ENCODE measurements around the gene IL1RAPL2.
"Not testable (repeated sequence)": the region's sequence is repeated elsewhere in the genome, so short reads cannot be mapped to it uniquely, and the experiment has no call there.

The IL1RAPL2 gene

GRCh38 chrX:105114554-105115130 lies 548.6 kb downstream of the IL1RAPL2 start:
- H3K4me1 Mint-ChIP-seq = no peaks in the 10 kb centered on the region
- no peak overlapping the region for H3K27ac Mint-ChIP-seq (ENCODE audit: low read depth)
- no peaks in the 10 kb centered on the region for H3K36me3 Mint-ChIP-seq (ENCODE audit: insufficient read depth)
- no peaks in the 10 kb centered on the region for H3K9me3 Mint-ChIP-seq
- no peak for ATAC-seq (replicated peaks; ENCODE audit: extremely low read depth, poor library complexity, severe bottlenecking)
- no peaks in the 10 kb centered on the region for H3K27me3 Mint-ChIP-seq
- no peak overlapping the region for H3K4me3 Mint-ChIP-seq
- DNase-seq (ENCODE audit: low spot score in 2 of 2) = no peak

- not testable (repeated sequence) for H3K36me3 Mint-ChIP-seq (ENCODE audit: insufficient read depth); ATAC-seq (replicated peaks; ENCODE audit: extremely low read depth, poor library complexity, severe bottlenecking); H3K9me3 Mint-ChIP-seq; DNase-seq (ENCODE audit: low spot score in 2 of 2); H3K4me1 Mint-ChIP-seq; H3K27ac Mint-ChIP-seq (ENCODE audit: low read depth); H3K27me3 Mint-ChIP-seq; H3K4me3 Mint-ChIP-seq
Measured at GRCh38 chrX:105115596-105116320, 549.8 kb downstream of the IL1RAPL2 start.

- no peaks in the 10 kb centered on the region for H3K27me3 Mint-ChIP-seq
- no peaks in the 10 kb centered on the region for H3K4me1 Mint-ChIP-seq
- no peaks in the 10 kb centered on the region for H3K36me3 Mint-ChIP-seq (ENCODE audit: insufficient read depth)
- ATAC-seq (replicated peaks; ENCODE audit: extremely low read depth, poor library complexity, severe bottlenecking) = no peak
- H3K4me3 Mint-ChIP-seq = no peak overlapping the region
- no peak overlapping the region for H3K27ac Mint-ChIP-seq (ENCODE audit: low read depth)
- no peak for DNase-seq (ENCODE audit: low spot score in 2 of 2)
- no peaks in the 10 kb centered on the region for H3K9me3 Mint-ChIP-seq
Measured at GRCh38 chrX:105116486-105116885, 550.5 kb downstream of the IL1RAPL2 start.

- no peaks in the 10 kb centered on the region for H3K27me3 Mint-ChIP-seq
- no peaks in the 10 kb centered on the region for H3K9me3 Mint-ChIP-seq
- no peaks in the 10 kb centered on the region for H3K4me1 Mint-ChIP-seq
- DNase-seq (ENCODE audit: low spot score in 2 of 2) (no peak), ATAC-seq (replicated peaks; ENCODE audit: extremely low read depth, poor library complexity, severe bottlenecking) (no peak)
- H3K4me3 Mint-ChIP-seq = no peak overlapping the region
- H3K27ac Mint-ChIP-seq (ENCODE audit: low read depth) = no peak overlapping the region
- H3K36me3 Mint-ChIP-seq (ENCODE audit: insufficient read depth) = no peaks in the 10 kb centered on the region
Measured at GRCh38 chrX:105117621-105118020, 551.6 kb downstream of the IL1RAPL2 start.

GRCh38 chrX:105120463-105120862 lies 554.5 kb downstream of the IL1RAPL2 start:
- Mint-ChIP-seq H3K4me1 (no peaks in the 10 kb centered on the region), H3K36me3 (ENCODE audit: insufficient read depth) (no peaks in the 10 kb centered on the region), H3K27ac (ENCODE audit: low read depth) (no peak overlapping the region), H3K4me3 (no peak overlapping the region), H3K9me3 (no peaks in the 10 kb centered on the region), H3K27me3 (no peaks in the 10 kb centered on the region)
- DNase-seq (ENCODE audit: low spot score in 2 of 2) (no peak), ATAC-seq (replicated peaks; ENCODE audit: extremely low read depth, poor library complexity, severe bottlenecking) (no peak)

- Mint-ChIP-seq H3K36me3 (ENCODE audit: insufficient read depth) (no peaks in the 10 kb centered on the region), H3K27ac (ENCODE audit: low read depth) (no peak overlapping the region), H3K4me3 (no peak overlapping the region), H3K27me3 (no peaks in the 10 kb centered on the region), H3K9me3 (no peaks in the 10 kb centered on the region), H3K4me1 (no peaks in the 10 kb centered on the region)
- no peak for ATAC-seq (replicated peaks; ENCODE audit: extremely low read depth, poor library complexity, severe bottlenecking)
- DNase-seq (ENCODE audit: low spot score in 2 of 2) = no peak
Measured at GRCh38 chrX:105121186-105121585, 555.2 kb downstream of the IL1RAPL2 start.

- Mint-ChIP-seq H3K27ac (ENCODE audit: low read depth) (no peak overlapping the region), H3K27me3 (no peaks in the 10 kb centered on the region), H3K9me3 (no peaks in the 10 kb centered on the region), H3K4me1 (no peaks in the 10 kb centered on the region), H3K36me3 (ENCODE audit: insufficient read depth) (no peaks in the 10 kb centered on the region), H3K4me3 (no peak overlapping the region)
- DNase-seq (ENCODE audit: low spot score in 2 of 2) (no peak), ATAC-seq (replicated peaks; ENCODE audit: extremely low read depth, poor library complexity, severe bottlenecking) (no peak)
Measured at GRCh38 chrX:105126201-105126600, 560.2 kb downstream of the IL1RAPL2 start.

- no peak overlapping the region for H3K4me3 Mint-ChIP-seq
- no peaks in the 10 kb centered on the region for H3K27me3 Mint-ChIP-seq
- DNase-seq (ENCODE audit: low spot score in 2 of 2) = no peak
- H3K36me3 Mint-ChIP-seq (ENCODE audit: insufficient read depth) = no peaks in the 10 kb centered on the region
- peaks cover 6% of the 10 kb centered on the region for H3K9me3 Mint-ChIP-seq
- no peak for ATAC-seq (replicated peaks; ENCODE audit: extremely low read depth, poor library complexity, severe bottlenecking)
- no peaks in the 10 kb centered on the region for H3K4me1 Mint-ChIP-seq
- H3K27ac Mint-ChIP-seq (ENCODE audit: low read depth) = no peak overlapping the region
Measured at GRCh38 chrX:105134273-105134672, 568.3 kb downstream of the IL1RAPL2 start.

GRCh38 chrX:105136786-105137185 lies 570.8 kb downstream of the IL1RAPL2 start:
- H3K27me3 Mint-ChIP-seq = no peaks in the 10 kb centered on the region
- H3K36me3 Mint-ChIP-seq (ENCODE audit: insufficient read depth) = no peaks in the 10 kb centered on the region
- H3K4me1 Mint-ChIP-seq = no peaks in the 10 kb centered on the region
- no peak overlapping the region for H3K4me3 Mint-ChIP-seq
- H3K9me3 Mint-ChIP-seq = peaks cover 6% of the 10 kb centered on the region
- ATAC-seq (replicated peaks; ENCODE audit: extremely low read depth, poor library complexity, severe bottlenecking) = no peak
- H3K27ac Mint-ChIP-seq (ENCODE audit: low read depth) = no peak overlapping the region
- no peak for DNase-seq (ENCODE audit: low spot score in 2 of 2)

GRCh38 chrX:105150036-105150435 lies 584.0 kb downstream of the IL1RAPL2 start:
- no peak overlapping the region for H3K4me3 Mint-ChIP-seq
- no peaks in the 10 kb centered on the region for H3K4me1 Mint-ChIP-seq
- H3K27ac Mint-ChIP-seq (ENCODE audit: low read depth) = no peak overlapping the region
- H3K27me3 Mint-ChIP-seq = no peaks in the 10 kb centered on the region
- no peak for ATAC-seq (replicated peaks; ENCODE audit: extremely low read depth, poor library complexity, severe bottlenecking)
- no peaks in the 10 kb centered on the region for H3K36me3 Mint-ChIP-seq (ENCODE audit: insufficient read depth)
- peaks cover 5% of the 10 kb centered on the region for H3K9me3 Mint-ChIP-seq
- DNase-seq (ENCODE audit: low spot score in 2 of 2) = no peak

- Mint-ChIP-seq H3K4me1 (no peaks in the 10 kb centered on the region), H3K27me3 (no peaks in the 10 kb centered on the region), H3K27ac (ENCODE audit: low read depth) (no peak overlapping the region), H3K36me3 (ENCODE audit: insufficient read depth) (no peaks in the 10 kb centered on the region), H3K4me3 (no peak overlapping the region), H3K9me3 (peaks cover 5% of the 10 kb centered on the region)
- DNase-seq (ENCODE audit: low spot score in 2 of 2) = no peak
- no peak for ATAC-seq (replicated peaks; ENCODE audit: extremely low read depth, poor library complexity, severe bottlenecking)
Measured at GRCh38 chrX:105150557-105150956, 584.6 kb downstream of the IL1RAPL2 start.

GRCh38 chrX:105167233-105167632 lies 601.2 kb downstream of the IL1RAPL2 start:
- no peak overlapping the region for H3K27ac Mint-ChIP-seq (ENCODE audit: low read depth)
- ATAC-seq (replicated peaks; ENCODE audit: extremely low read depth, poor library complexity, severe bottlenecking) (no peak), DNase-seq (ENCODE audit: low spot score in 2 of 2) (no peak)
- no peaks in the 10 kb centered on the region for H3K9me3 Mint-ChIP-seq
- H3K27me3 Mint-ChIP-seq = no peaks in the 10 kb centered on the region
- H3K36me3 Mint-ChIP-seq (ENCODE audit: insufficient read depth) = no peaks in the 10 kb centered on the region
- no peaks in the 10 kb centered on the region for H3K4me1 Mint-ChIP-seq
- no peak overlapping the region for H3K4me3 Mint-ChIP-seq

- ATAC-seq (replicated peaks; ENCODE audit: extremely low read depth, poor library complexity, severe bottlenecking) = no peak
- no peak overlapping the region for H3K4me3 Mint-ChIP-seq
- no peaks in the 10 kb centered on the region for H3K27me3 Mint-ChIP-seq
- H3K9me3 Mint-ChIP-seq = no peaks in the 10 kb centered on the region
- H3K27ac Mint-ChIP-seq (ENCODE audit: low read depth) = no peak overlapping the region
- DNase-seq (ENCODE audit: low spot score in 2 of 2) = no peak
- no peaks in the 10 kb centered on the region for H3K4me1 Mint-ChIP-seq
- no peaks in the 10 kb centered on the region for H3K36me3 Mint-ChIP-seq (ENCODE audit: insufficient read depth)
Measured at GRCh38 chrX:105168577-105168976, 602.6 kb downstream of the IL1RAPL2 start.
